HG03103 (cell line): ENCODE measurements around the gene ETFA.
"Not testable (repeated sequence)": the region's sequence is repeated elsewhere in the genome, so short reads cannot be mapped to it uniquely, and the experiment has no call there.

Experiments
- ATAC-seq: cut with Tn5 transposase; IDR thresholded peaks from one replicate; pipeline ENCODE4 v1.9.1; 2021; ENCODE audit warnings: low read depth; ENCODE audit not compliant: unreplicated experiment

Gene ETFA

GRCh38 chr15:76327191-76328105 is 16.2 kb upstream of the ETFA start:
- ATAC-seq = no peak

- no peak for ATAC-seq
These were observed 14.4 kb upstream of the ETFA start for GRCh38 chr15:76325704-76326103.

- ATAC-seq = no peak
These were observed 12.8 kb upstream of the ETFA start for GRCh38 chr15:76324066-76324465.

DNA sequence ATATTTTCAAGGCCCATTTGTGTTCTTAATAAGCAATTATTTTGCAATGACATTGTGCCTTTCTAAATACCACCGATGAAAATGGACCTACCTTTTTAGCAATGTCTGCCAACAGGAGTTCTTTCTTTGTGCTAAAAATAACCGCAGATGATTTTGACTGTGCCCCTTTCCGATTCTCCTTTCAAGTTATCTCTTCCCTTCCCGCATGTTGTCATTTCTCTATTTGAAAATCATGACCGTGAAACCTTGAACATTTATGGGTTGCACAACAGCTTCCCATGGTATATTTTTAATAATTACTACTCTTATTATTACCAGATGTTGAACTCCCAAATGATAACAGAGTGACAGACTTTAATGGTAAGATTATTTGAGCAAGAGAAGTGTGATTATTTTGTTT is 10.3 kb upstream of the ETFA start:
- ATAC-seq = no peak

GRCh38 chr15:76321171-76321570 is 9.9 kb upstream of the ETFA start:
- no peak for ATAC-seq

DNA sequence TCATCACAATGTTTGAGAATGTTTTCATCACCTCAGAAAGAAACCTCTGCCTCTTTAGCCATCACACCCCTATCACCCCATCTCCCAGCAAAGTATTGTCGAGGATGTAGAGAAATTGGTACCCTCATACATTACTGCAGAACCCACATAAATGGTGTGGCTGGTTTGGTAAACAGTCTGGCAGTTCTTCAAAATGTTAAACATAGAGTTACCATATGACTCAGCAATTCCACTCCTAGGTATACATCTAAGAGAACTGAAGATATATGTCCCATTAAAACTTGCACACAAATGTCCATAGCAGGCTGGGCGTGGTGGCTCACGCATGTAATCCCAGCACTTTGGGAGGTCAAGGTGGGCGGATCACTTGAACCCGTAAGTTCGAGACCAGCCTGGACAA is 8.7 kb upstream of the ETFA start:
- no peak for ATAC-seq

DNA sequence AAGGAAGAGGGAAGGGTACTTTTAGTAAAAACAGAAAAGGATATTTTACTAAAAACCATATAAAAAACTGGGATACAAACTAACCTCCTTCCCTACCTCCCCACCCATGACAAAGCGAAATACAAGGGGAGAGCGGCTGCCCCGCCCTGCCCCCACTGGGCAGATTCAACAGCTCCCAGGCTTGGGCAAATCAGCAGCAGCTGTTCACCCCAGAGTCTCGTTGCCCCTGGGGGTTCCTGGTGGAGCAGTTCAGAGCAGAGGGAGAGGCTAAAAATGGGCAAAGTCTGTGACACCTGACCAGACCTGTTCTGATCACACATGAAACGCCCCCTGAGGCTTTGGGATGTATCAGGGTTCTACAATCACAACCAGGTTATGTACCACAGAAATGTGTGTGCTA is 2.5 kb upstream of the ETFA start:
- no peak for ATAC-seq

DNA sequence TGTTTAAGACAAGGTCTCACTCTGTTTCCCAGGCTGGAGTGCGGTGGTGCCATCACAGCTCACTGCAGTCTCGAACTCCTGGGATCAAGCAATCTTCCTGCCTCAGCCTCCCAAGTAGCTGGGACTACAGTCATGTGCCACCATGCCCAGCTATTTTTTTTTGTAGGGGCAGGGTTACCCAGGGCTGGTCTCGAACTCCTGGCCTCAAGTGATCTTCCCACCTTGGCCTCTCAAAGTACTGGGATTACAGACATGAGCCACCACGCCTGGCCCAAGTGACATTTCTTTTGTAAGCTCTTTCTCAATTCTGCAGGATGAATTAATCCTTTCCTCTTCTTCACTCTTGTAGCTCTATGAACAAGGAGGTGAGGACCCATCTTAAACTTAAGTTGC is 1.9 kb upstream of the ETFA start:
- ATAC-seq = not testable (repeated sequence)

- ATAC-seq = no peak
These were observed 1.4 kb upstream of the ETFA start for GRCh38 chr15:76312540-76313174.

- ATAC-seq = peak; percentile 7
These were observed 682 bp downstream of the ETFA start for GRCh38 chr15:76310475-76311099.

- ATAC-seq = no peak
These were observed 1.5 kb downstream of the ETFA start for GRCh38 chr15:76309601-76310330.

GRCh38 chr15:76303909-76304308 is 7.4 kb downstream of the ETFA start:
- no peak for ATAC-seq

DNA sequence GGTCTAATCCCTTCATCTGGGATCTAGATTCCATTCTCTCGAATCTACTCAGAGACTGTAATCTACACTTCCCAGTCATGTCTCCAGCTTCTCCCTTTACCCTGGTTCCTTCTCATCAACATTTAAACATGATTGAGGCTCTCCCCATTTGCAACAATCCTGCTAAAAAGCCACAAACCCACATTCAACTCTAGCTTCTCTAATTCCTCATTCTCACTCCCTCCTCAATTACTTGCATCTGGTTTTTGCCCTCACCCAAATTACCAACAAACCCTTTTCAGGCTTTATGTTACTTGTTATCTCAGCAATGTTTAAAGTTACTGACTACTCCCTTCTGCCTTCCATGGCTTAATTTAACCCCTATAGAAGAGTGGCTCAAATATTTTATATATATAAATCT is 11.5 kb downstream of the ETFA start:
- no peak for ATAC-seq

DNA sequence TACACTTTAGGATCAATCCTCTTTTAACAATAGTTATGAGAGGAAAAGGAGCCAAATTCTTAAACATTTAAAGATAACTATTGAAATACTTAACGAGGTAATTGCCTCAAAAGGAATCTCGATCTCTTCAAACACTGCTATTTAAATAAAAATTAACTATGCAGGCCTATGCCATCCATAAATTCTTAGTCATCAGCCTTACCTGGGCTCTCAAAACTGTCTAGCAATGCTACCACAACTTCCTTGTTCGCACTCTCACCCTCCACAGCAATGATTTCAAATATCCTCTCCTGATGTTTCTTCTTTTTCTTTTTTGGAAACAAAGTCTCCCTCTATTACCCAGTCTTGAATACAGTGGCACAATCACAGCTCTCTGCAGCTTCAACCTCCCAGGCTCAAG is 12.3 kb downstream of the ETFA start:
- no peak for ATAC-seq

DNA sequence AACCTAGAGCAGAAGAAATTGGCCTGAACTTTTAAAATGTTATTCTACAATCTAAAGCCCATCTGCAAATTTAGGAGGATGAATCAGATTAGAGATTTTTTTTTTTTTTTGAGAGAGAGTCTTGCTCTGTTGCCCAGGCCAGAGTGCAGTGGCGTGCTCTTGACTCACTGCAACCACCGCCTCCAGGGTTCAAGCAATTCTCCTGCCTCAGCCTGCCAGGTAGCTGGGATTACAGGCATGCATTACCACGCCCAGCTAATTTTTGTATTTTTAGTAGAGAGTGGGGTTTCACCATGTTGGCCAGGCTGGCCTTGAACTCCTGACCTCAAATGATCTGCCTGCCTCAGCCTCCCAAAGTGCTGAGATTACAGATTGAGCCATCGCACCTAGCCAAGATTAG is 13.3 kb downstream of the ETFA start:
- ATAC-seq = not testable (repeated sequence)

- ATAC-seq = no peak
These were observed 14.4 kb downstream of the ETFA start for GRCh38 chr15:76296849-76297248.

DNA sequence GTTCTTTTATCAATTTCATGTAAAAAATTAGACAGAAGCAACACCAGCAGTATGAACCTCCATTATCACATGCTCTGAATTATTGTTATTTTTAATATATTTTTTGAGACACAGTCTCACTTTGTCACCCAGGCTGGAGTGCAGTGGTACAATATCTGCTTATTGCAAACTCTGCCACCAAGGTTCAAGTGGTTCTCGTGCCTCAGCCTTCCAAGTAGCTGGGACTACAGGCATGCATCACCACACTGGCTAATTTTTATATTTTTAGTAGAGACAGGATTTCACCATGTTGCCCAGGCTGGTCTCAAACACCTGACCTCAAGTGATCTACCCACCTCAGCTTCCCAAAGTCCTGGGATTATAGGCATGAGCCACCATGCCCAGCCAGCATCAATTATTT is 16.8 kb downstream of the ETFA start:
- not testable (repeated sequence) for ATAC-seq

- no peak for ATAC-seq
These were observed 17.9 kb downstream of the ETFA start for GRCh38 chr15:76293361-76293760.

DNA sequence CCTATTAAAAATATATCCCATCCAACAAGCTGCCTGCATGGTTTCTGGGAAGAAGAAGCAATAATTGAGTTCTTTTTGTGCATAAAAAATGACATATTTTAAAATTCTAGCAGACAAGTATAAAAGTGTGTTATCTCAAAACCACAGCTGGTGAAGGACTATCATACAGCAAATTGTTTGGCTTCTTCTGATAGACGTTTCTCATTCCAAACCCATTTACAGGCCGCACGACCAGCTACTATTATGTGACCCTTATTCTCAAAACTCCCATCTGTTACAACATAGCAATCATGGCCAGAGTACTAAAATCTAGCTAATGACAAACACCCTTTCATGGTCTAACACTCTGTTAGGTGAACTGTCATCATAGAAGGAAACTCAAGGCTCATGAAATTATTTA is 21.7 kb downstream of the ETFA start:
- ATAC-seq = no peak

DNA sequence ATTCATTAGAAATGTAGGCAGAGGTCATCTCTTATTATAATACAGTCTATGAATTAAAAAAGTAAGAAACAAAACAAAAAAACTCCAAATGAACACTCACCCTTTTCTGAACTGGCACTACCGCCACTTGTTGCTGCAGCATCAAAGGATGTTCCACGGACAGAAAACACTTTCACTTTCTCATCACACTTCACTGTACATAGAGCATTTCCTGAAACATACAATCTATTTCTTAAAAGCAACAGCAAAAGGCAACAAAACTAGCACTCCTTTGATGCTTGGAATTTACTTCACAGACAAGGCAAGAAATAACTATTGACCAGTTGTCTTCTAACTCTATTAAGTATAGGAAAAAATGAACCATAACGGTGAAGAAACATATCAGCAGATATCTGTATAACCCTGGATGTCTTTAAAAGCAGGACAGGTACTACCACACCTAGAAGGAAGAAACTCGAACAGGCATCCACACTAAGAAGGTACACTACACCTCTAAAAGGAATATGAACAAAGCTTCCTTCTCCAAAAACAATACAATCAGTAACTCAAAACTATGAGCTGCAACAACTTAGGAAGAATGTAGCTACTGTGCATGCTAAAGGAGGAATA is 24.9 kb downstream of the ETFA start:
- ATAC-seq = no peak
